Tibial nerve (tissue), 4 donors: ENCODE measurements around the gene SPNS1. TPM values are rescaled to one million over a fixed set of nuclear protein-coding genes. Genes with fewer than 3 reads are reported as not detected.

Experiments used
- DNase-seq, 2 donors: peaks; one replicate each; pipeline ENCODE4 v3.0.0-alpha.2; 2019; ENCODE audit warnings: low spot score in 2 of 2
- H3K27ac ChIP-seq, 4 donors: fragments of 200-600 bp; sonication (generic) in 3 of 4; one replicate each; pipeline ENCODE4 v1.5.1; 2017 to 2019; ENCODE audit warnings: mild to moderate bottlenecking in 1 of 4
- H3K27me3 ChIP-seq, 2 donors: fragments of 200-600 bp; sonication (generic) in 1 of 2; one replicate each; pipeline versions ENCODE4 v1.5.1 to v1.6.0; 2017 to 2019
- H3K36me3 ChIP-seq, 3 donors: fragments of 200-600 bp; sonication (generic); one replicate each; pipeline ENCODE4 v1.5.1; 2018 to 2019
- H3K4me1 ChIP-seq, 4 donors: fragments of 200-600 bp; sonication (generic) in 3 of 4; one replicate each; pipeline ENCODE4 v1.5.1; 2017 to 2019
- H3K4me3 ChIP-seq, 4 donors: fragments of 200-600 bp; sonication (generic) in 3 of 4; one replicate each; pipeline ENCODE4 v1.5.1; 2017 to 2019; ENCODE audit warnings: mild to moderate bottlenecking in 1 of 4, moderate library complexity in 1 of 4
- H3K9me3 ChIP-seq, 4 donors: fragments of 200-600 bp; sonication (generic) in 3 of 4; one replicate each; pipeline ENCODE4 v1.5.1; 2017 to 2019
- EP300 ChIP-seq, 2 donors: sonication (generic); formaldehyde crosslinking; IDR thresholded peaks; one replicate each; pipeline ENCODE4 v1.6.1; 2017; ENCODE audit warnings: antibody characterized with exemption in 2 of 2, mild to moderate bottlenecking in 1 of 2
- POLR2A ChIP-seq, 2 donors: fragments of 450-650 bp; IDR thresholded peaks; one replicate each; pipeline ENCODE4 v1.6.1; 2017; ENCODE audit warnings: antibody characterized with exemption in 2 of 2, mild to moderate bottlenecking in 2 of 2, moderate library complexity in 2 of 2
- whole genome bisulfite sequencing, 2 donors: methylation state at CpG; one replicate each; pipeline ENCODE4 v1.1.5; 2018; 5-methylcytosine and 5-hydroxymethylcytosine counted together
- total RNA-seq, 4 donors: library from RNA; depleted of rRNA; stranded (reverse); fragments of >200 nt; gene quantifications; one replicate each; pipeline ENCODE4 v1.1.0, GENCODE V29; 2016
- TF ChIP-seq, protein P1 (sequence below), 5 experiments: fragments of 200-600 bp in 3 of 5; fragments of 450-650 bp in 2 of 5; sonication (generic) in 3 of 5; IDR thresholded peaks; one replicate each; pipeline ENCODE4 v1.5.1; 2016 to 2019; ENCODE audit warnings: antibody characterized with exemption in 5 of 5, mild to moderate bottlenecking in 3 of 5, moderate library complexity in 2 of 5

Gene SPNS1
- total RNA-seq, 4 donors from 2014 or later = 9.8 to 38.4 (median 25.6) TPM

DNA sequence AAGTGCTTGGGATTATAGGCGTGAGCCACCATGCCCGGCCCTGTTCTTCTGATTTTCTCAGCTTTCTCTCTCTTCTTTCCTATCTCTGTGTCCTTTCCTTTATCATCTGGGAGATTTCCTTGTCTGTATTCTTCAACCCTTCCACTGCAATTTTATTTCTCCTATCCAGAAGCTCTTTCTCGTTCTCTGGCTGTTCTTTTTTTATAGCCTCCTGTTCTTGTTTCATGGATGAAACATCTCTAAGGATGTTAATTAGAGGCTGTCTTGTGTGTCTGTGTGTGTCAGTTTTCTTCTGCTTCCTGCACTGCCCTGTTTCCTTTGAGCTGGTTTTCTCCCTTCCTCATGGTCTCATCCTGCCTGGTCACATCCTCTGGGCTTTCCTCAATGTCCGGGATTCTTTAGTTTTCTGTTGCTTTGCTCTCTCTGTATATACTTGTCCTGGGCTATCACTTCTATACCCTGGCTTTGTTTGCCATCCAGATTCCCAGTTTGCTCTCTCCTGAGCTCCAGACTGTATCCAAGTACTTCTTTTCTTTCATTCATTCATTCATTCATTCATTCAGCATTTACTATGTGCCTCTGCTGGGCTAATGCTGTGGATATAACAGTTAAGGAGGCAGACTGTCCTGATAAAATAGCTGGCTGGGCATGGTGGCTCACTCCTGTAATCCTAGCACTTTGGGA, 12.7 kb downstream of the SPNS1 start:
- no peaks in the 10 kb centered on the region for H3K4me1 ChIP-seq
- H3K27me3 ChIP-seq = no peaks in the 10 kb centered on the region
- WGBS, 2 donors = 97 to 98% methylated on average over 4 of the region's 4 CpGs
- peaks cover 2 to 87% (median 13%) of the 10 kb centered on the region in 3 donors for H3K36me3 ChIP-seq
- H3K4me3 ChIP-seq = no peak overlapping the region
- H3K27ac ChIP-seq = no peak overlapping the region
- peaks cover 0 to 13% (median 0%) of the 10 kb centered on the region in 4 donors for H3K9me3 ChIP-seq
- DNase-seq = no peak
- TF ChIP-seq, protein P1, sequence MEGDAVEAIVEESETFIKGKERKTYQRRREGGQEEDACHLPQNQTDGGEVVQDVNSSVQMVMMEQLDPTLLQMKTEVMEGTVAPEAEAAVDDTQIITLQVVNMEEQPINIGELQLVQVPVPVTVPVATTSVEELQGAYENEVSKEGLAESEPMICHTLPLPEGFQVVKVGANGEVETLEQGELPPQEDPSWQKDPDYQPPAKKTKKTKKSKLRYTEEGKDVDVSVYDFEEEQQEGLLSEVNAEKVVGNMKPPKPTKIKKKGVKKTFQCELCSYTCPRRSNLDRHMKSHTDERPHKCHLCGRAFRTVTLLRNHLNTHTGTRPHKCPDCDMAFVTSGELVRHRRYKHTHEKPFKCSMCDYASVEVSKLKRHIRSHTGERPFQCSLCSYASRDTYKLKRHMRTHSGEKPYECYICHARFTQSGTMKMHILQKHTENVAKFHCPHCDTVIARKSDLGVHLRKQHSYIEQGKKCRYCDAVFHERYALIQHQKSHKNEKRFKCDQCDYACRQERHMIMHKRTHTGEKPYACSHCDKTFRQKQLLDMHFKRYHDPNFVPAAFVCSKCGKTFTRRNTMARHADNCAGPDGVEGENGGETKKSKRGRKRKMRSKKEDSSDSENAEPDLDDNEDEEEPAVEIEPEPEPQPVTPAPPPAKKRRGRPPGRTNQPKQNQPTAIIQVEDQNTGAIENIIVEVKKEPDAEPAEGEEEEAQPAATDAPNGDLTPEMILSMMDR (IDR thresholded peaks at IDR 0.05) = no peak
- TF ChIP-seq POLR2A (IDR thresholded peaks at IDR 0.05) (no peak), EP300 (IDR thresholded peaks at IDR 0.05) (no peak)

DNA sequence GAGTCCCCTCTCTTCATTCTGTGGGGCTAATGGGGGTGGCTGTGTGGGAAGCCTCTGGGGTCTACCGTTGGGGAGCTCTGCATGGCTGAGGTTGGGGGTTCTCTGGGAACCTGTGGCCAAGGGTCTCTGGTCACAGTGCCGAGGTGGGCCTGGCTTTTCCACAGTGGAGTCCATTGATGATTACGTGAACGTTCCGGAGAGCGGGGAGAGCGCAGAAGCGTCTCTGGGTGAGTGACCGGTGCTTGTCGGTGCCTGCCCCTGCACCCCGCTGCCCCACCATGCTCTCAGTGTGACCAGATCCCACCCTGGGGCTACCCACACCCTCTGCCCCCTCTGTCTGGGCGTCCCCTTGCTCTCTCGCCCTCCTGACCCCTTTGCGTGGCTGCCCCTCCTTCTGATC, 14.8 kb downstream of the SPNS1 start:
- Histone ChIP-seq H3K9me3 (peaks cover 0 to 13% (median 0%) of the 10 kb centered on the region in 4 donors), H3K27ac (no peak overlapping the region), H3K36me3 (peaks cover 0 to 66% (median 13%) of the 10 kb centered on the region in 3 donors), H3K4me3 (no peak overlapping the region), H3K27me3 (no peaks in the 10 kb centered on the region), H3K4me1 (no peaks in the 10 kb centered on the region)
- WGBS, 2 donors = 91 to 94% methylated on average over 13 to 14 of the region's 14 CpGs
- no peak for DNase-seq
- TF ChIP-seq POLR2A (IDR thresholded peaks at IDR 0.05) = no peak
- TF ChIP-seq, protein P1 (IDR thresholded peaks at IDR 0.05) = no peak
- no peak for TF ChIP-seq EP300 (IDR thresholded peaks at IDR 0.05)

DNA sequence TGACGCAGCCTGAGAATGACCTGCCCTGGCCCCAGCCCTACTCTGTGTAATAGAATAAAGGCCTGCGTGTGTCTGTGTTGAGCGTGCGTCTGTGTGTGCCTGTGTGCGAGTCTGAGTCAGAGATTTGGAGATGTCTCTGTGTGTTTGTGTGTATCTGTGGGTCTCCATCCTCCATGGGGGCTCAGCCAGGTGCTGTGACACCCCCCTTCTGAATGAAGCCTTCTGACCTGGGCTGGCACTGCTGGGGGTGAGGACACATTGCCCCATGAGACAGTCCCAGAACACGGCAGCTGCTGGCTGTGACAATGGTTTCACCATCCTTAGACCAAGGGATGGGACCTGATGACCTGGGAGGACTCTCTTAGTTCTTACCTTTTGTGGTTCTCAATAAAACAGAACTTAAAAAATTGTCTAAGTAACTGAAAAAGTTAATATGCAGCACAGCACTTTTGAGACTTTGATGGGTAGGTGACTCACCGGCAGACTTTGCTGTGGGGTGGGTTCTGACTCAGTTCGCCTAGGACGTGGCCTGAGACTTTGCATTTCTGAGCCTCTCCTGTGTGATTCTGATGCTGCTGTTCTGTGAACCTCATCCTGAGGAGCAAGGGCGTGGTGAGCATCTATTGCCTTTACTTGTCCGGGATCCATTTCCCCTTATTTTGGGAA, 15.9 kb downstream of the SPNS1 start:
- H3K27me3 ChIP-seq = no peaks in the 10 kb centered on the region
- peaks cover 0 to 13% (median 0%) of the 10 kb centered on the region in 4 donors for H3K9me3 ChIP-seq
- no peak for DNase-seq
- H3K4me1 ChIP-seq = no peaks in the 10 kb centered on the region
- no peak for TF ChIP-seq POLR2A (IDR thresholded peaks at IDR 0.05)
- TF ChIP-seq, protein P1 (IDR thresholded peaks at IDR 0.05) = no peak
- no peak for TF ChIP-seq EP300 (IDR thresholded peaks at IDR 0.05)
- H3K27ac ChIP-seq = no peak overlapping the region
- 85 to 88% methylated on average over 11 of the region's 11 CpGs for WGBS, 2 donors
- no peak overlapping the region for H3K4me3 ChIP-seq
- peaks cover 0 to 55% (median 13%) of the 10 kb centered on the region in 3 donors for H3K36me3 ChIP-seq

DNA sequence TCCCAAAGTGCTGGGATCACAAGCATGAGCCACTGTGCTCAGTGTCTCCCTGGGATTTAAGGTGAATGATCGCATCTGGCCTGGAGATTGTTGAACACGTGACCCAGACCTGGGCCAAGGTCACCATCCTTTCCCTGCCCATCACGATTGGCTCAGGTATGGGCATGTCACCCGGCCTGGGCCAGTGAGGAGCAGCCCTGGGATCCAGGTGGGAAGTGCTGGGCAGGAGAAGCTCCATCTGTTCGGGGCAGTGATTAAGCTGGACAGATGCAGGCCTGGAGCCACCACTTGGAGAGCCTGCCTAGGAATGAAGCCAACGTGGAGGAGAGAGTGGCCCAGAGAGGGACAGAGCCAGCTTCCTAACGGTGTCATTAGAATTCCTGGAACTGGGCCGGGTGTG, 17.1 kb downstream of the SPNS1 start:
- no peak overlapping the region for H3K27ac ChIP-seq
- peaks cover 0 to 9% (median 0%) of the 10 kb centered on the region in 4 donors for H3K9me3 ChIP-seq
- peaks cover 0 to 43% (median 8%) of the 10 kb centered on the region in 3 donors for H3K36me3 ChIP-seq
- 71 to 81% methylated on average over 8 of the region's 8 CpGs for WGBS, 2 donors
- H3K4me3 ChIP-seq = no peak overlapping the region
- H3K27me3 ChIP-seq = no peaks in the 10 kb centered on the region
- DNase-seq = no peak
- no peaks in the 10 kb centered on the region for H3K4me1 ChIP-seq
- TF ChIP-seq POLR2A (IDR thresholded peaks at IDR 0.05) (no peak), EP300 (IDR thresholded peaks at IDR 0.05) (no peak)
- TF ChIP-seq, protein P1 (IDR thresholded peaks at IDR 0.05) = no peak

DNA sequence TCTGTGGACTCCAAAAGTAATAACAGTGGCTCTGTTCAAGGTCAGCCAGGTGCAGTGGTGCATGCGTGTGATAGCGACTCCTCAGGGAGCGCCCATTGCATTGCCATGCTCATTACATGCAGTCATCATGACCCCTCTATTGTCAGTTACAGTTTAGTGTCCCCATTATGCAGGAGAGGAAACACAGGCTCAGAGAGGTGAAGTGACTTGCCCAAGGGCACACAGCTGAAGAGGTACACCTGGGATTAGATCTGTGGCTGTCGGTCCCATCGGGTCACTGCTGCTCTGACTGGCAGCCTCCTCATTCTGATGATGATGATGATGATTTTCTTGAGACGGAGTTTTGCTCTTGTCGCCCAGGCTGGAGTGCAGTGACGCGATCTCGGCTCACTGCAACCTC, 17.9 kb downstream of the SPNS1 start:
- Histone ChIP-seq H3K4me1 (no peaks in the 10 kb centered on the region), H3K9me3 (peaks cover 0 to under 1% (median 0%) of the 10 kb centered on the region in 4 donors), H3K36me3 (peaks cover 0 to 35% (median under 1%) of the 10 kb centered on the region in 3 donors), H3K27me3 (no peaks in the 10 kb centered on the region), H3K4me3 (no peak overlapping the region), H3K27ac (no peak overlapping the region)
- TF ChIP-seq EP300 (IDR thresholded peaks at IDR 0.05) (no peak), POLR2A (IDR thresholded peaks at IDR 0.05) (no peak)
- TF ChIP-seq, protein P1 (IDR thresholded peaks at IDR 0.05) = no peak
- no peak for DNase-seq
- 90 to 91% methylated on average over 8 to 10 of the region's 10 CpGs for WGBS, 2 donors
